DOHH2 (cell line): ENCODE results near the gene TMTC1.

Source experiments
- H3F3A ChIP-seq: fragments of 200-600 bp; sonication (generic), shearing (Covaris generic); 2 replicates; pipeline ENCODE4 v1.6.0; 2016; ENCODE audit warnings: antibody characterized with exemption, mild to moderate bottlenecking; ENCODE audit not compliant: control insufficient read depth, insufficient read depth
- H3K27ac ChIP-seq: fragments of 200-600 bp; sonication (generic); 2 replicates; pipeline ENCODE4 v1.5.1; 2014; ENCODE audit warnings: low read depth, mild to moderate bottlenecking, low read length, moderate library complexity
- H3K27me3 ChIP-seq: fragments of 200-600 bp; sonication (generic); 2 replicates; pipeline ENCODE4 v1.6.1; 2014; ENCODE audit warnings: mild to moderate bottlenecking, low read length, mixed read lengths; ENCODE audit not compliant: control insufficient read depth
- H3K36me3 ChIP-seq: fragments of 200-600 bp; sonication (generic); 2 replicates; pipeline ENCODE4 v1.6.1; 2014; ENCODE audit warnings: mild to moderate bottlenecking, low read length, moderate library complexity, mixed read lengths; ENCODE audit not compliant: control insufficient read depth
- H3K4me1 ChIP-seq: fragments of 200-600 bp; sonication (generic); 2 replicates; pipeline ENCODE4 v1.6.1; 2014; ENCODE audit warnings: mild to moderate bottlenecking, low read length, mixed read lengths; ENCODE audit not compliant: control insufficient read depth
- H3K4me2 ChIP-seq: fragments of 200-600 bp; sonication (generic); 2 replicates; pipeline ENCODE4 v1.6.0; 2014; ENCODE audit warnings: mild to moderate bottlenecking, low read length, moderate library complexity
- H3K4me3 ChIP-seq: fragments of 200-600 bp; sonication (generic); 2 replicates; pipeline ENCODE4 v1.5.1; 2014; ENCODE audit warnings: mild to moderate bottlenecking, low read length, mixed read lengths
- H3K79me2 ChIP-seq: fragments of 200-600 bp; sonication (generic); 2 replicates; pipeline ENCODE4 v1.6.1; 2014; ENCODE audit warnings: mild to moderate bottlenecking, low read length, mixed read lengths; ENCODE audit not compliant: control insufficient read depth
- H3K9me2 ChIP-seq: fragments of 200-600 bp; sonication (generic); replicated peaks from 2 replicates; pipeline ENCODE4 v1.6.1; 2014; ENCODE audit warnings: mild to moderate bottlenecking, low read length, mixed read lengths; ENCODE audit not compliant: control insufficient read depth
- H3K9me3 ChIP-seq: fragments of 200-600 bp; sonication (generic); 2 replicates; pipeline ENCODE4 v1.6.1; 2014; ENCODE audit warnings: antibody characterized with exemption, low read length, mixed read lengths; ENCODE audit not compliant: control insufficient read depth, insufficient read depth
- H4K20me1 ChIP-seq: fragments of 200-600 bp; sonication (generic); 2 replicates; pipeline ENCODE4 v1.6.0; 2014; ENCODE audit warnings: low read depth, mild to moderate bottlenecking, antibody characterized with exemption, low read length, moderate library complexity; ENCODE audit not compliant: control insufficient read depth, insufficient read depth
- EZH2phosphoT487 ChIP-seq: fragments of 200-600 bp; sonication (generic); IDR thresholded peaks from 2 replicates; pipeline ENCODE4 v1.6.1; 2017; ENCODE audit warnings: borderline replicate concordance, mild to moderate bottlenecking, antibody characterized with exemption, low read length, moderate library complexity, mixed read lengths
- TF ChIP-seq, protein P1 (sequence below): fragments of 200-600 bp; sonication (generic); IDR thresholded peaks from one replicate; pipeline ENCODE4 v1.5.1; 2014; ENCODE audit warnings: antibody characterized with exemption, mild to moderate bottlenecking, low read depth, low read length; ENCODE audit not compliant: poor library complexity, severe bottlenecking

TMTC1 gene

GRCh38 chr12:29609431-29610215 lies 174.1 kb downstream of the TMTC1 start:
- no peaks in the 10 kb centered on the region for H3K9me3 ChIP-seq
- H3K4me2 ChIP-seq: no peak overlapping the region
- H3K4me1 ChIP-seq: no peaks in the 10 kb centered on the region
- H3K9me2 ChIP-seq: no peaks in the 10 kb centered on the region
- no peaks in the 10 kb centered on the region for H4K20me1 ChIP-seq
- no peaks in the 10 kb centered on the region for H3K36me3 ChIP-seq
- no peaks in the 10 kb centered on the region for H3K79me2 ChIP-seq
- no peaks in the 10 kb centered on the region for H3K27me3 ChIP-seq
- no peak overlapping the region for H3K27ac ChIP-seq
- no peak for TF ChIP-seq EZH2phosphoT487
- TF ChIP-seq, protein P1, sequence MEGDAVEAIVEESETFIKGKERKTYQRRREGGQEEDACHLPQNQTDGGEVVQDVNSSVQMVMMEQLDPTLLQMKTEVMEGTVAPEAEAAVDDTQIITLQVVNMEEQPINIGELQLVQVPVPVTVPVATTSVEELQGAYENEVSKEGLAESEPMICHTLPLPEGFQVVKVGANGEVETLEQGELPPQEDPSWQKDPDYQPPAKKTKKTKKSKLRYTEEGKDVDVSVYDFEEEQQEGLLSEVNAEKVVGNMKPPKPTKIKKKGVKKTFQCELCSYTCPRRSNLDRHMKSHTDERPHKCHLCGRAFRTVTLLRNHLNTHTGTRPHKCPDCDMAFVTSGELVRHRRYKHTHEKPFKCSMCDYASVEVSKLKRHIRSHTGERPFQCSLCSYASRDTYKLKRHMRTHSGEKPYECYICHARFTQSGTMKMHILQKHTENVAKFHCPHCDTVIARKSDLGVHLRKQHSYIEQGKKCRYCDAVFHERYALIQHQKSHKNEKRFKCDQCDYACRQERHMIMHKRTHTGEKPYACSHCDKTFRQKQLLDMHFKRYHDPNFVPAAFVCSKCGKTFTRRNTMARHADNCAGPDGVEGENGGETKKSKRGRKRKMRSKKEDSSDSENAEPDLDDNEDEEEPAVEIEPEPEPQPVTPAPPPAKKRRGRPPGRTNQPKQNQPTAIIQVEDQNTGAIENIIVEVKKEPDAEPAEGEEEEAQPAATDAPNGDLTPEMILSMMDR: no peak
- no peaks in the 10 kb centered on the region for H3F3A ChIP-seq
- H3K4me3 ChIP-seq: no peak overlapping the region

DNA sequence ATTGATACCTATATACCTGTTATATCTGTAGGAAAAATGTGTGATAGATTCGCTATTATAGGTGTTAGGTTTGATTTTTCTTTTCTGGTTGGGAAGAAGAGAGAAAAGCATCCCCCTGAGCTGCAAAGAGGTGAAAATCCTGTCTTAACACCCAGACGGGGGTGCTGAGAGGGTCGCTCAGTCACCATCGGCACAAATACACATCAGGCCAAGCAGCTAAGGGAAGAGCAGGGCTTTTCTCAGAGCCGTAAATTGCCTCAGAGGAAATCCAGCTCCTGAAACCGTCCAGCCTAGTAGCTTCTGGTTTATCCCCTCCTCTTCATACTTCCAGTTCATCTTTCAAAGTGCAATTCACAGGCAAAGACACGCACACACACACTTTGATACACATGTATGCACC lies 175.2 kb downstream of the TMTC1 start:
- no peak for TF ChIP-seq EZH2phosphoT487
- TF ChIP-seq, protein P1: no peak

GRCh38 chr12:29599381-29599780 lies 184.4 kb downstream of the TMTC1 start:
- no peaks in the 10 kb centered on the region for H3K4me1 ChIP-seq
- no peak overlapping the region for H3K4me2 ChIP-seq
- TF ChIP-seq EZH2phosphoT487: no peak
- TF ChIP-seq, protein P1: no peak
- no peaks in the 10 kb centered on the region for H3K79me2 ChIP-seq
- H3F3A ChIP-seq: no peaks in the 10 kb centered on the region
- no peak overlapping the region for H3K27ac ChIP-seq
- H3K9me2 ChIP-seq: no peaks in the 10 kb centered on the region
- no peak overlapping the region for H3K4me3 ChIP-seq
- H4K20me1 ChIP-seq: no peaks in the 10 kb centered on the region
- no peaks in the 10 kb centered on the region; the same call in 1 of the 2 replicates for H3K9me3 ChIP-seq
- H3K27me3 ChIP-seq: no peaks in the 10 kb centered on the region
- no peaks in the 10 kb centered on the region for H3K36me3 ChIP-seq

More for the DNA sequence above, 175.2 kb downstream of the TMTC1 start:
- Histone ChIP-seq H3K79me2 (no peaks in the 10 kb centered on the region), H3K27ac (no peak overlapping the region), H3K36me3 (no peaks in the 10 kb centered on the region), H3K27me3 (no peaks in the 10 kb centered on the region), H3F3A (no peaks in the 10 kb centered on the region), H3K4me1 (no peaks in the 10 kb centered on the region), H4K20me1 (no peaks in the 10 kb centered on the region), H3K9me2 (no peaks in the 10 kb centered on the region), H3K4me3 (no peak overlapping the region), H3K4me2 (no peak overlapping the region), H3K9me3 (no peaks in the 10 kb centered on the region)
